ENCODE results near the gene OR1N2. TPM values are rescaled to one million over a fixed set of nuclear protein-coding genes. Genes with fewer than 3 reads are reported as not detected.

Gene OR1N2
- total and polyA plus RNA-seq, 2 of the 8 experiments (the other 6 are each of a cell fraction or from before 2014, with no cell fraction given): not detected

DNA sequence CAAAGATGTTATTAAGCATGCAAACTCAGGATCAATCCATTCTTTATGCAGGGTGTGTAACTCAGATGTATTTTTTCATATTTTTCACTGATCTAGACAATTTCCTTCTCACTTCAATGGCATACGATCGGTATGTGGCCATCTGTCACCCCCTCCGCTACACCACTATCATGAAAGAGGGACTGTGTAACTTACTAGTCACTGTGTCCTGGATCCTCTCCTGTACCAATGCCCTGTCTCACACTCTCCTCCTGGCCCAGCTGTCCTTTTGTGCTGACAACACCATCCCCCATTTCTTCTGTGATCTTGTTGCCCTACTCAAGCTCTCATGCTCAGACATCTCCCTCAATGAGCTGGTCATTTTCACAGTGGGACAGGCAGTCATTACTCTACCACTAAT lies 33.5 kb upstream of the OR1N2 start (continued):
- TF ChIP-seq, protein P1, sequence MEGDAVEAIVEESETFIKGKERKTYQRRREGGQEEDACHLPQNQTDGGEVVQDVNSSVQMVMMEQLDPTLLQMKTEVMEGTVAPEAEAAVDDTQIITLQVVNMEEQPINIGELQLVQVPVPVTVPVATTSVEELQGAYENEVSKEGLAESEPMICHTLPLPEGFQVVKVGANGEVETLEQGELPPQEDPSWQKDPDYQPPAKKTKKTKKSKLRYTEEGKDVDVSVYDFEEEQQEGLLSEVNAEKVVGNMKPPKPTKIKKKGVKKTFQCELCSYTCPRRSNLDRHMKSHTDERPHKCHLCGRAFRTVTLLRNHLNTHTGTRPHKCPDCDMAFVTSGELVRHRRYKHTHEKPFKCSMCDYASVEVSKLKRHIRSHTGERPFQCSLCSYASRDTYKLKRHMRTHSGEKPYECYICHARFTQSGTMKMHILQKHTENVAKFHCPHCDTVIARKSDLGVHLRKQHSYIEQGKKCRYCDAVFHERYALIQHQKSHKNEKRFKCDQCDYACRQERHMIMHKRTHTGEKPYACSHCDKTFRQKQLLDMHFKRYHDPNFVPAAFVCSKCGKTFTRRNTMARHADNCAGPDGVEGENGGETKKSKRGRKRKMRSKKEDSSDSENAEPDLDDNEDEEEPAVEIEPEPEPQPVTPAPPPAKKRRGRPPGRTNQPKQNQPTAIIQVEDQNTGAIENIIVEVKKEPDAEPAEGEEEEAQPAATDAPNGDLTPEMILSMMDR (IDR thresholded peaks at IDR 0.05; ENCODE audit: control extremely low read depth in 1 of 3, insufficient read depth in 1 of 3, low read depth in 1 of 3, low read length in 3 of 3): no peak
- TF ChIP-seq POLR2AphosphoS5 (IDR thresholded peaks at IDR 0.05; ENCODE audit: low read depth, low read length) (no peak), KDM5A (IDR thresholded peaks at IDR 0.05; ENCODE audit: low read length) (no peak), BRCA1 (IDR thresholded peaks at IDR 0.05; ENCODE audit: low read depth, low read length) (no peak), GTF2F1 (IDR thresholded peaks at IDR 0.05; ENCODE audit: borderline replicate concordance, low read depth, low read length) (no peak)

Data from H1 (cell line).